Brain microvascular endothelial cell (primary cell): ENCODE results near the gene GNAO1.

Source experiments
- DNase-seq: peaks from one replicate; pipeline ENCODE4 v3.0.0-alpha.2; 2020
- H3K27ac ChIP-seq: fragments of 250-450 bp; sonication (Bioruptor Pico); 2 replicates; pipeline ENCODE4 v1.5.1; 2020; ENCODE audit warnings: mild to moderate bottlenecking, moderate library complexity
- H3K27me3 ChIP-seq: fragments of 250-450 bp; sonication (Bioruptor Pico); replicated peaks from 2 replicates; pipeline ENCODE4 v1.5.1; 2020; ENCODE audit warnings: mild to moderate bottlenecking
- H3K36me3 ChIP-seq: fragments of 250-450 bp; sonication (Bioruptor Pico); replicated peaks from 2 replicates; pipeline ENCODE4 v1.5.1; 2020; ENCODE audit warnings: mild to moderate bottlenecking
- H3K4me3 ChIP-seq: 2 replicates; pipeline ENCODE4 v1.5.1; 2011; ENCODE audit warnings: low read depth, mild to moderate bottlenecking, control low read depth, low read length, moderate library complexity
- CTCF ChIP-seq: IDR thresholded peaks from 2 replicates; pipeline ENCODE4 v1.5.1; 2011; ENCODE audit warnings: low read depth, mild to moderate bottlenecking, moderate library complexity, low read length, control low read depth, inconsistent platforms; ENCODE audit errors: missing control alignments
- in situ Hi-C: cut with HindIII; loops from 2 replicates; pipeline ENCODE4 v1.10.0; 2017; ENCODE audit warnings: low sequenced_read_pairs, low pct_ligation_motif_present

Gene GNAO1

GRCh38 chr16:56163938-56164337 lies 27.4 kb upstream of the GNAO1 start:
- Histone ChIP-seq H3K27me3 (no peaks in the 10 kb centered on the region), H3K4me3 (no peak overlapping the region), H3K36me3 (no peaks in the 10 kb centered on the region), H3K27ac (no peak overlapping the region)
- no peak for TF ChIP-seq CTCF
- DNase-seq = no peak
- in situ Hi-C loops = no loop called here

GRCh38 chr16:56164636-56165035 lies 26.7 kb upstream of the GNAO1 start:
- TF ChIP-seq CTCF = no peak
- in situ Hi-C loops = no loop called here
- Histone ChIP-seq H3K27ac (no peak overlapping the region), H3K4me3 (no peak overlapping the region), H3K27me3 (no peaks in the 10 kb centered on the region), H3K36me3 (no peaks in the 10 kb centered on the region)
- DNase-seq = no peak

- no peak for DNase-seq
- no peaks in the 10 kb centered on the region for H3K27me3 ChIP-seq
- in situ Hi-C loops = no loop called here
- H3K27ac ChIP-seq = no peak overlapping the region
- no peak overlapping the region for H3K4me3 ChIP-seq
- no peak for TF ChIP-seq CTCF
- H3K36me3 ChIP-seq = no peaks in the 10 kb centered on the region
These were observed 16.9 kb upstream of the GNAO1 start for GRCh38 chr16:56174411-56174810.

- Histone ChIP-seq H3K27me3 (no peaks in the 10 kb centered on the region), H3K4me3 (no peak overlapping the region), H3K36me3 (no peaks in the 10 kb centered on the region), H3K27ac (no peak overlapping the region)
- no peak for TF ChIP-seq CTCF
- DNase-seq = no peak
- in situ Hi-C loops = no loop called here
These were observed 9.9 kb upstream of the GNAO1 start for GRCh38 chr16:56181401-56181800.

- in situ Hi-C loops = no loop called here
- Histone ChIP-seq H3K27me3 (peaks cover 3% of the 10 kb centered on the region), H3K36me3 (no peaks in the 10 kb centered on the region), H3K27ac (no peak overlapping the region), H3K4me3 (no peak overlapping the region)
- TF ChIP-seq CTCF = no peak
- no peak for DNase-seq
These were observed 8.0 kb upstream of the GNAO1 start for GRCh38 chr16:56183266-56183665.

- Histone ChIP-seq H3K4me3 (no peak overlapping the region), H3K27ac (no peak overlapping the region), H3K27me3 (peaks cover 57% of the 10 kb centered on the region), H3K36me3 (no peaks in the 10 kb centered on the region)
- TF ChIP-seq CTCF = no peak
- no peak for DNase-seq
- in situ Hi-C loops = no loop called here
These were observed 1.1 kb upstream of the GNAO1 start for GRCh38 chr16:56190048-56190676.
